Tibial artery (tissue), 4 donors: ENCODE results near the gene NPBWR2.

Experiments used
- DNase-seq, 2 donors: peaks; one replicate each; pipeline ENCODE4 v3.0.0-alpha.2; 2019
- H3K27ac ChIP-seq, 2 donors: fragments of 200-600 bp; sonication (generic) in 1 of 2; 1 replicate in 1 of 2; 2 replicates in 1 of 2; pipeline ENCODE4 v1.5.1; 2018 to 2019; ENCODE audit warnings: mild to moderate bottlenecking in 1 of 2
- H3K27me3 ChIP-seq, 2 donors: fragments of 200-600 bp; sonication (generic) in 1 of 2; one replicate each; pipeline versions ENCODE4 v1.5.1 to v1.6.0; 2016 to 2019
- H3K36me3 ChIP-seq, 3 donors: fragments of 200-600 bp; sonication (generic) in 2 of 3; one replicate each; pipeline ENCODE4 v1.5.1; 2016 to 2019; ENCODE audit warnings: mild to moderate bottlenecking in 2 of 3
- H3K4me1 ChIP-seq, 4 donors: fragments of 200-600 bp; sonication (generic) in 2 of 4; 1 replicate in 3 of 4; 2 replicates in 1 of 4; pipeline ENCODE4 v1.5.1; 2016 to 2019
- H3K4me3 ChIP-seq, 2 donors: fragments of 200-600 bp; sonication (generic) in 1 of 2; 1 replicate in 1 of 2; 2 replicates in 1 of 2; pipeline ENCODE4 v1.5.1; 2018 to 2019; ENCODE audit warnings: mild to moderate bottlenecking in 2 of 2
- H3K9me3 ChIP-seq, 3 donors: fragments of 200-600 bp; sonication (generic) in 1 of 3; one replicate each; pipeline ENCODE4 v1.5.1; 2016 to 2019
- CTCF ChIP-seq, 2 experiments: fragments of 200-600 bp in 1 of 2; fragments of 450-650 bp in 1 of 2; IDR thresholded peaks; one replicate each; pipeline ENCODE4 v1.5.1; 2017 to 2019; ENCODE audit warnings: antibody characterized with exemption in 2 of 2, mild to moderate bottlenecking in 1 of 2, moderate library complexity in 1 of 2
- intact Hi-C: fragments of 100-400 bp; cut with DNase I; formaldehyde crosslinking; loops from one replicate; pipeline ENCODE4 v1.15.0; 2023; ENCODE audit warnings: low total_unique reads

The NPBWR2 gene

GRCh38 chr20:64062276-64062595, 45.1 kb downstream of the NPBWR2 start:
- Histone ChIP-seq H3K9me3 (no peaks in the 10 kb centered on the region), H3K36me3 (no peaks in the 10 kb centered on the region), H3K4me3 (peak overlapping the region; percentile 87 to 90), H3K4me1 (peaks cover 0 to 32% (median 23%) of the 10 kb centered on the region in 4 donors), H3K27ac (peak overlapping the region; percentile 87 to 89), H3K27me3 (peaks cover 0 to 14% of the 10 kb centered on the region in 2 donors)
- intact Hi-C loops: no loop called here
- no peak for DNase-seq
- TF ChIP-seq CTCF (IDR thresholded peaks at IDR 0.05): no peak

GRCh38 chr20:64058536-64058935, 48.8 kb downstream of the NPBWR2 start:
- intact Hi-C loops: no loop called here
- no peaks in the 10 kb centered on the region for H3K36me3 ChIP-seq
- H3K4me1 ChIP-seq: peaks cover 0 to 15% (median 5%) of the 10 kb centered on the region in 4 donors
- no peak for DNase-seq
- peaks cover 0 to 51% of the 10 kb centered on the region in 2 donors for H3K27me3 ChIP-seq
- H3K9me3 ChIP-seq: no peaks in the 10 kb centered on the region
- H3K4me3 ChIP-seq: no peak overlapping the region
- no peak overlapping the region for H3K27ac ChIP-seq
- no peak for TF ChIP-seq CTCF (IDR thresholded peaks at IDR 0.05)

GRCh38 chr20:64057628-64058498, 49.5 kb downstream of the NPBWR2 start:
- peak in 1 of 2 donors; percentile 57 for DNase-seq
- H3K27me3 ChIP-seq: peaks cover 0 to 58% of the 10 kb centered on the region in 2 donors
- H3K27ac ChIP-seq: no peak overlapping the region
- H3K4me3 ChIP-seq: no peak overlapping the region
- no peaks in the 10 kb centered on the region for H3K36me3 ChIP-seq
- peak; percentile 56 to 69 for TF ChIP-seq CTCF (IDR thresholded peaks at IDR 0.05)
- H3K9me3 ChIP-seq: no peaks in the 10 kb centered on the region
- peaks cover 0 to 15% (median 5%) of the 10 kb centered on the region in 4 donors for H3K4me1 ChIP-seq
- intact Hi-C loops: no loop called here

GRCh38 chr20:64056889-64057627, 50.3 kb downstream of the NPBWR2 start:
- no peaks in the 10 kb centered on the region for H3K9me3 ChIP-seq
- no peak for DNase-seq
- TF ChIP-seq CTCF (IDR thresholded peaks at IDR 0.05): no peak
- H3K36me3 ChIP-seq: no peaks in the 10 kb centered on the region
- H3K27me3 ChIP-seq: peaks cover 0 to 66% of the 10 kb centered on the region in 2 donors
- H3K4me3 ChIP-seq: no peak overlapping the region
- H3K27ac ChIP-seq: no peak overlapping the region
- H3K4me1 ChIP-seq: peaks cover 0 to 8% (median under 1%) of the 10 kb centered on the region in 4 donors
- intact Hi-C loops: no loop called here

- Histone ChIP-seq H3K27ac (no peak overlapping the region), H3K27me3 (peaks cover 0 to 71% of the 10 kb centered on the region in 2 donors), H3K4me1 (peaks cover 0 to 6% (median 0%) of the 10 kb centered on the region in 4 donors), H3K9me3 (no peaks in the 10 kb centered on the region), H3K36me3 (no peaks in the 10 kb centered on the region), H3K4me3 (no peak overlapping the region)
- DNase-seq: no peak
- no peak for TF ChIP-seq CTCF (IDR thresholded peaks at IDR 0.05)
- intact Hi-C loops: no loop called here
Measured at GRCh38 chr20:64056639-64056888, 50.8 kb downstream of the NPBWR2 start.
